DOHH2 (cell line): ENCODE data around the gene SERP2.
"Not testable (repeated sequence)": the region's sequence is repeated elsewhere in the genome, so short reads cannot be mapped to it uniquely, and the experiment has no call there.

ENCODE experiments used
- H3F3A ChIP-seq: fragments of 200-600 bp; sonication (generic), shearing (Covaris generic); 2 replicates; pipeline ENCODE4 v1.6.0; 2016; ENCODE audit warnings: antibody characterized with exemption, mild to moderate bottlenecking; ENCODE audit not compliant: control insufficient read depth, insufficient read depth
- H3K27ac ChIP-seq: fragments of 200-600 bp; sonication (generic); 2 replicates; pipeline ENCODE4 v1.5.1; 2014; ENCODE audit warnings: low read depth, mild to moderate bottlenecking, low read length, moderate library complexity
- H3K27me3 ChIP-seq: fragments of 200-600 bp; sonication (generic); 2 replicates; pipeline ENCODE4 v1.6.1; 2014; ENCODE audit warnings: mild to moderate bottlenecking, low read length, mixed read lengths; ENCODE audit not compliant: control insufficient read depth
- H3K36me3 ChIP-seq: fragments of 200-600 bp; sonication (generic); 2 replicates; pipeline ENCODE4 v1.6.1; 2014; ENCODE audit warnings: mild to moderate bottlenecking, low read length, moderate library complexity, mixed read lengths; ENCODE audit not compliant: control insufficient read depth
- H3K4me1 ChIP-seq: fragments of 200-600 bp; sonication (generic); 2 replicates; pipeline ENCODE4 v1.6.1; 2014; ENCODE audit warnings: mild to moderate bottlenecking, low read length, mixed read lengths; ENCODE audit not compliant: control insufficient read depth
- H3K4me2 ChIP-seq: fragments of 200-600 bp; sonication (generic); 2 replicates; pipeline ENCODE4 v1.6.0; 2014; ENCODE audit warnings: mild to moderate bottlenecking, low read length, moderate library complexity
- H3K4me3 ChIP-seq: fragments of 200-600 bp; sonication (generic); 2 replicates; pipeline ENCODE4 v1.5.1; 2014; ENCODE audit warnings: mild to moderate bottlenecking, low read length, mixed read lengths
- H3K79me2 ChIP-seq: fragments of 200-600 bp; sonication (generic); 2 replicates; pipeline ENCODE4 v1.6.1; 2014; ENCODE audit warnings: mild to moderate bottlenecking, low read length, mixed read lengths; ENCODE audit not compliant: control insufficient read depth
- H3K9me2 ChIP-seq: fragments of 200-600 bp; sonication (generic); replicated peaks from 2 replicates; pipeline ENCODE4 v1.6.1; 2014; ENCODE audit warnings: mild to moderate bottlenecking, low read length, mixed read lengths; ENCODE audit not compliant: control insufficient read depth
- H3K9me3 ChIP-seq: fragments of 200-600 bp; sonication (generic); 2 replicates; pipeline ENCODE4 v1.6.1; 2014; ENCODE audit warnings: antibody characterized with exemption, low read length, mixed read lengths; ENCODE audit not compliant: control insufficient read depth, insufficient read depth
- H4K20me1 ChIP-seq: fragments of 200-600 bp; sonication (generic); 2 replicates; pipeline ENCODE4 v1.6.0; 2014; ENCODE audit warnings: low read depth, mild to moderate bottlenecking, antibody characterized with exemption, low read length, moderate library complexity; ENCODE audit not compliant: control insufficient read depth, insufficient read depth
- EZH2phosphoT487 ChIP-seq: fragments of 200-600 bp; sonication (generic); IDR thresholded peaks from 2 replicates; pipeline ENCODE4 v1.6.1; 2017; ENCODE audit warnings: borderline replicate concordance, mild to moderate bottlenecking, antibody characterized with exemption, low read length, moderate library complexity, mixed read lengths
- TF ChIP-seq, protein P1 (sequence below): fragments of 200-600 bp; sonication (generic); IDR thresholded peaks from one replicate; pipeline ENCODE4 v1.5.1; 2014; ENCODE audit warnings: antibody characterized with exemption, mild to moderate bottlenecking, low read depth, low read length; ENCODE audit not compliant: poor library complexity, severe bottlenecking

SERP2 gene

DNA sequence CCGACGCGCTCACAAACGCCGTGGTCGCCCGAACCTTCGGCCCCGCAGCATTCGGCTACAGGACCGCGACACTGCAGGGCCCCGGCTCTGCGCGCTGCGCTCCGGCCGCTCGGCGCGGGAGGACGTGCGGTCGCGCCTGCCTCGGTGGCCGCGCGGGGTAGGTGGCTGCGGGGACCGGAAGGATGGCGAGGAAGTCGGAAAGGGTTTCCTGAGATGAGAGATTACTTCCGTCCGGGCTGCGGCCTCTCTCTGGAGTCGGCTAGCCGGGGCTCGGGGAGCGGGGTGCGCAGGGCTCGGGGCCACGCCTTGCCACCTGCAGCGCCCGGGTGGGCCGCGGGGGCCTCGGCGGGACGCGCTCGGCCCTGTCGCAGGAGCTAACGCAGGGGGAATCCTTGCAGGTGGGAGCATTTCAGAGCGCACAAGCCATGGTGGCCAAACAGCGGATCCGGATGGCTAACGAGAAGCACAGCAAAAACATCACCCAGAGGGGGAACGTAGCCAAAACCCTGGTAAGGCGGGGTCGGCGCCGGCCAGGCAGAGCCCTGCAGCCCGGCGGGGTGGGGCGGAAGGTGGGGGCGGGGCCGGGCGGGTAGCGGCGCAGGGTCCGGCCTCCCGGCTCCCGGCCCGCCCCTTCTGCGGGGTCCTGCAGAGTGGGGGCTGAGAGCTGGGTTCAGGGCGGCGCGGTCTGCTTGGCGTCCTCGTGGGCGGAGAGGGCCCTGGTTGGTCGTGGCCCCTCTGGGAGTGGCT lies at the start of gene SERP2:
SERP2 (plus strand) TSS at position 224 of the 747 bp plus-strand sequence; CDS start at position 426, 202 bp downstream.
- Histone ChIP-seq H3K4me3 (no peak within 1 kb of the TSS), H3K27me3 (no peaks in the 10 kb centered on the region), H3K4me1 (0 out of 2 replicates have a peak, but pooled peaks cover 6% of the 10 kb centered on the region), H3F3A (no peaks in the 10 kb centered on the region), H3K4me2 (no peak within 1 kb of the TSS), H3K9me2 (no peaks in the 10 kb centered on the region), H4K20me1 (no peaks in the 10 kb centered on the region), H3K36me3 (no peaks in the 10 kb centered on the region), H3K9me3 (no peaks in the 10 kb centered on the region), H3K79me2 (no peaks in the 10 kb centered on the region), H3K27ac (no peak within 1 kb of the TSS)
- TF ChIP-seq, protein P1, sequence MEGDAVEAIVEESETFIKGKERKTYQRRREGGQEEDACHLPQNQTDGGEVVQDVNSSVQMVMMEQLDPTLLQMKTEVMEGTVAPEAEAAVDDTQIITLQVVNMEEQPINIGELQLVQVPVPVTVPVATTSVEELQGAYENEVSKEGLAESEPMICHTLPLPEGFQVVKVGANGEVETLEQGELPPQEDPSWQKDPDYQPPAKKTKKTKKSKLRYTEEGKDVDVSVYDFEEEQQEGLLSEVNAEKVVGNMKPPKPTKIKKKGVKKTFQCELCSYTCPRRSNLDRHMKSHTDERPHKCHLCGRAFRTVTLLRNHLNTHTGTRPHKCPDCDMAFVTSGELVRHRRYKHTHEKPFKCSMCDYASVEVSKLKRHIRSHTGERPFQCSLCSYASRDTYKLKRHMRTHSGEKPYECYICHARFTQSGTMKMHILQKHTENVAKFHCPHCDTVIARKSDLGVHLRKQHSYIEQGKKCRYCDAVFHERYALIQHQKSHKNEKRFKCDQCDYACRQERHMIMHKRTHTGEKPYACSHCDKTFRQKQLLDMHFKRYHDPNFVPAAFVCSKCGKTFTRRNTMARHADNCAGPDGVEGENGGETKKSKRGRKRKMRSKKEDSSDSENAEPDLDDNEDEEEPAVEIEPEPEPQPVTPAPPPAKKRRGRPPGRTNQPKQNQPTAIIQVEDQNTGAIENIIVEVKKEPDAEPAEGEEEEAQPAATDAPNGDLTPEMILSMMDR = no peak
- TF ChIP-seq EZH2phosphoT487 = no peak

DNA sequence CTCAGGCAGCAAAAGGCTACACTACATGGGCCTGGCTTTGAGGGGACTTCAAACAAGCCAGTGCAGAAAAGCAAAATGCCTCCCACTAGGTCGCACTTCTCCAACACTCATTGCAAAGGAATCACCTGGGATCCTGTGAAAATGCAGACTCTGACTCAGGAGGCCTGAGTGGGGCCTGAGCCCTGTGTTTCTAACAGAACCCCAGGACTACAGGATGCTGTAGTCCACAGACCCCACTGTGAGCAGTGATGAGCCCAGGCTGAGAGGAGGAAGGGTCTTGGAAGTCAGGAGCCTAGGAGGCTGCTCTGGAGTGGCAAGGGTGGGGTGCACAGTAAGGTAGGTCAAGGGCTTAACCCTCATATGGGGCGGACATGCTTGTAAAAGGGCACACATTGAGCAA lies 46.7 kb upstream of the SERP2 start:
- Histone ChIP-seq H3K4me2 (no peak overlapping the region), H3K27ac (no peak overlapping the region), H3K4me1 (peaks cover 3% of the 10 kb centered on the region; the same call in 1 of the 2 replicates), H4K20me1 (no peaks in the 10 kb centered on the region), H3K36me3 (no peaks in the 10 kb centered on the region), H3K79me2 (no peaks in the 10 kb centered on the region), H3F3A (no peaks in the 10 kb centered on the region), H3K9me2 (no peaks in the 10 kb centered on the region), H3K4me3 (no peak overlapping the region), H3K9me3 (no peaks in the 10 kb centered on the region), H3K27me3 (no peaks in the 10 kb centered on the region)
- TF ChIP-seq, protein P1 = no peak
- no peak for TF ChIP-seq EZH2phosphoT487

DNA sequence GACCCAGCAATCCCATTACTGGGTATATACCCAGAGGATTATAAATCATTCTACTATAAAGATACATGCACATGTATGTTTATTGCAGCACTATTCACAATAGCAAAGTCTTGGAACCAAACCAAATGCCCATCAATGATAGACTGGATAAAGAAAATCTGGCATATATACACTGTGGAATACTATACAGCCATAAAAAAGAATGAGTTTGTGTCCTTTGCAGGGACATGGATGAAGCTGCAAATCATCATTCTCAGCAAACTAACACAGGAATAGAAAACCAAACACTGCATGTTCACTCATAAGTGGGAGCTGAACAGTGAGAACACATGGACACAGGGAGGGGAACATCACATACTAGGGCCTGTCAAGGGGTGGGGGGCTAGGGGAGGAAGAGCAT lies 44.6 kb upstream of the SERP2 start:
- not testable (repeated sequence) for H3F3A ChIP-seq, H4K20me1 ChIP-seq, H3K79me2 ChIP-seq, H3K4me3 ChIP-seq, H3K9me2 ChIP-seq, H3K27me3 ChIP-seq, H3K9me3 ChIP-seq, H3K4me2 ChIP-seq, H3K36me3 ChIP-seq, H3K27ac ChIP-seq
- peaks cover 12% of the 10 kb centered on the region for H3K4me1 ChIP-seq

DNA sequence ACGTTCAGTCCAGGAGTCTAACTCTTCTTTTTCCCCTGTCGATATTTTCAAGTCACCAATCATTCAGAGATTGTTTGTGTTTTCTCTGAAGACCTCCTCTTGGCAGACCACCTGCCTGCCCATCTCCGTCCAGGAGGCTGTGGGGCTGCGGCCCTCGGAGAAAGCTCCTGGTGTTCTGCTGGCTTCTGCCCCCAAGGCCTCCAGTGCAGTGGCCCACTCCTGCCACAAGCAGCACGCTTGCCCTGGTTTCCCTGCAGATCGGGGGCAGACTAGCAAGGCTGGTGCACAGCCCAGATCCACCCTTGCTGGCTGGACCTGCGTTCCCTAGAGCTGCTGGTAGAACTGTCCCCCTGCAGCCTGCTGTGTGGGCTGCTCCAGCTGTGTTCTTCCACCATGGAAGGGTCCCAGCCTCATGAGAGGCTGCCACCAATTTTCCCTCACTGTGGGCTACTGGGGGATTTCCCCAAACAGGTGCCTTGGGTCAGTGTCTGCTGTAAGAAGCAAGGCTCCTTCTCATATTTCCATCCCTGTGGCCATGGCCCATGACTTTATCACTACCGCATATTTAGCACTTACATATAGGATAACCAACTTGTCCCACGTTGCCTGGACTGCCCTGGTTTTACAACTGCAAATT lies 43.6 kb upstream of the SERP2 start:
- Histone ChIP-seq H3K9me2 (no peaks in the 10 kb centered on the region), H4K20me1 (no peaks in the 10 kb centered on the region), H3F3A (no peaks in the 10 kb centered on the region), H3K27ac (no peak overlapping the region), H3K4me3 (no peak overlapping the region), H3K4me2 (no peak overlapping the region), H3K4me1 (peaks cover 12% of the 10 kb centered on the region), H3K9me3 (no peaks in the 10 kb centered on the region), H3K27me3 (no peaks in the 10 kb centered on the region), H3K36me3 (no peaks in the 10 kb centered on the region), H3K79me2 (no peaks in the 10 kb centered on the region)
- no peak for TF ChIP-seq EZH2phosphoT487
- TF ChIP-seq, protein P1 = no peak
